HG03159 (cell line): ENCODE data around the gene LHFPL6.

ENCODE experiments used
- ATAC-seq: cut with Tn5 transposase; IDR thresholded peaks from one replicate; pipeline ENCODE4 v1.9.1; 2021; ENCODE audit warnings: mild to moderate bottlenecking, moderate library complexity; ENCODE audit not compliant: unreplicated experiment

The LHFPL6 gene

GRCh38 chr13:39397226-39397895 is 205.6 kb downstream of the LHFPL6 start:
- no peak for ATAC-seq

DNA sequence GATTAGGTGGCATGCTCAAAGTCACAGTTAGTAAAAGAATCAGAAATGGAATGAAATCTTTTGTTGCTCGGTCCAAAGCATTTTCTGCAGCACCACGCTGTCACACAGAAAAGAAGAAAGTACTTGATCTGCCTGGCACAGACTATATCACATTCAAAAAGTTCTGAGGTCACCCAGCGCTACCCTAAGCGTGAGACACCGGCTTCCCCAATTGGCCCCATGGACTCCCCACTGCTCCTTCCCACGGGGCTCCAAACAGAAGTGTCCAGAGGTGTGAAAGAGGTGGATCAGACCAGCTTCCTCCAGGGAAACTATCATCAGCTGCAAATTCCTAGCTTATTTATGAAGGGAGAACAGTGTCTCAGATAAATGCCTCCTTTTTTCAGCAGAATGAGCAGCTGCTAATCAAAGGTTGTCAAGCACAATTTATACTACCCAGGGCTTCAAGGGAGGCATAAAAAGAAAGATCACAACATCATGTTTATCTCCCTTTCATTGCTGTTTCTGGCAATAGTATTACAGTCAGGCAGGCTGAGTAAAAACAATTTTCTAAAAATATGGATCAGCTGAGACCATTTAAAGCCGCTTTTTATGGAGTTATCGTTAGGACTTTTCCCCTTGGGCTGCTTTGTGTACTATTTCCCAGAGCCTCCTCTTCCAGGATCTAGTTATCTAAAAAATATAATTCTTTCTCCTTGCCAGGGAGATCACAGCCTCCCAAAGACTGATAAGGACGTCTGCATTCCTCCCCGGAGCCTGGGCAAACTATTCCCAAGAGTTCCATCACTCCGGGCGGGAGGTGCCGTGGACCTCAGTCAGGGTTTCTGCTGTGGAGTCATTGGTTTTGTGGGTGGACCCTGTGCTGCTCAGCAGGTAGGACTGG is 208.0 kb downstream of the LHFPL6 start:
- ATAC-seq = no peak

DNA sequence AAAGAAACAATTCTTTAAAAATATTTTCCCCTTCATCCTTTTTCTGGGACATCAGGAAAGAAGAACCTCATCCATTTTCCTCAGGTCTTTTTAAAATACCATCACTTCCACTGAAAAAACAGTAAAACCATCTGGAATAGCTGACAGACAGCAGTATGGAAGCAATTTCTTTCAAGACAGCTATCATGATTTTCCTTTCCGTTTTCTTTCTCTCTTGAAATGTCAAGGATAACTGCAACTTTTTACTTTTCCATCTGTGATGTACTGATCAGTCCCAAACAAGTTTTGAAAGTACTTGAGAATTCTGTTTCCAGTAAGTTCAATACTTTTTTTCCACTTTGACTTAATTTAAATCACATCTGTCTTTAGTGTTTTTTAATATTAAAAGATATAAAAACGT is 211.2 kb downstream of the LHFPL6 start:
- no peak for ATAC-seq

GRCh38 chr13:39389013-39389412 is 214.0 kb downstream of the LHFPL6 start:
- ATAC-seq = no peak

- no peak for ATAC-seq
Measured at GRCh38 chr13:39385621-39386231, 217.3 kb downstream of the LHFPL6 start.

- ATAC-seq = no peak
Measured at GRCh38 chr13:39385154-39385553, 217.8 kb downstream of the LHFPL6 start.

GRCh38 chr13:39381456-39381855 is 221.5 kb downstream of the LHFPL6 start:
- no peak for ATAC-seq

DNA sequence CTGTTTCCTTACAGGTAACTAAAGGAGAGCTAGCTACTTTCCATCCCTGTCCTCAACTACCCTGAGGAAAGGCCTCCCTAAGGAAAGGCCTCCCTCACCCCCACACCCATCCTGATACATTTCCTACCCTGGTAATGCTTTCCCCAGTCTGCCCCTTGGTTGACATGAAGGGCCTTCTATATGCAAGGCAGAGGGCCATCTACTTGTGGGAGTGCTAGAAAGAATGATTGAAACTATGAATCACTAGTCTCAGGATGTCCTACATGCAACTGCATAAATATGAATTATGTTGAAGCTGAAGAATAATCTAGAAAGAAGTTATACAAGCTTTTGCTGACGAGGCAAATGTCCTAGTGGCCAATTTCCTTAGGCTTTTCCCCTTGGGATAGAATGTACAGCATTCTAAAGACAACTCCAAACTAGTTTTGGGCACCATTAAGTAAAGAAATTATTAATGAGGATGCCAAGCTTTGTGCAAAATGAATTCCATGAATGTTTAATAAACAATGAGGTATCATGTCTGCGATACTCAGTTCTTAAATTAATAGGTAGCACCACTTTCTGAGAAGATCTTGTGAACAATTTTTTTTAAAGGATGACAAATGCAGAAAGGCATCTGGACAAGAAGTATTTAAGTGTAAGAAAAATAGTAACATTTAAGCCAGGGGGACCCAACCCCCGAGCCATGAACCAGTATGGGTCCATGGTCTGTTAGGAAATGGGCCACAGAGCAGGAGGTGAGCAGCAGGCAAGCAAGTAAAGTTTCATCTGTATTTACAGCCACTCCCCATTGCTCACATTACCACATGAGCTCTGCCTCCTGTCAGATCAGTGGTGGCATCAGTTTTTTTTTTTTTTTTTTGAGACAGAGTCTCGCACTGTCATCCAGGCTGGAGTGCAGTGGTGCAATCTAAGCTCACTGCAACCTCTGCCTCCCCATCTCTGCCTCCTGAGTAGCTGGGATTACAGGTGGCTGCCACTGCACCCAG is 223.0 kb downstream of the LHFPL6 start:
- no peak for ATAC-seq

DNA sequence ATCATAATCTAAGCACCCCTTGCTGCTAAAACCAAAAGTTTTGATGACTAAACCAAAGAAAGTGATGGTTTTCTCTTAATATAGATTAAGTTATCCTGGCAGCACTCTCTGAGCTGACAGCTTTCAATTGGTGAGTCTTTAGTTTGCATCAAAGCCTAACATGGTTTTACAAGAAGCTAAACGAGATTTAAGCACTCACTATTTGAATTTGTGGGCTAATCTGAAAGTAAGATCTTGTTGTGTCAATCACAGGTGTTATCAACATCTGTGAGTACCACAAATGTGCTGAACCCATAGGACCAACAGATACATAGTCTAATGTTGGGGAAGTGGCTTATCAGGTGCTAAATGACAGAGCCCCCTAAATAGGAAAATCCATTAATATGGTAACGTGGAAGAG is 223.9 kb downstream of the LHFPL6 start:
- peak; percentile 94 for ATAC-seq

GRCh38 chr13:39378306-39378705 is 224.7 kb downstream of the LHFPL6 start:
- ATAC-seq = no peak

- no peak for ATAC-seq
Measured at GRCh38 chr13:39377699-39378098, 225.3 kb downstream of the LHFPL6 start.

- ATAC-seq = no peak
Measured at GRCh38 chr13:39376076-39376475, 226.9 kb downstream of the LHFPL6 start.

- no peak for ATAC-seq
Measured at GRCh38 chr13:39375601-39376000, 227.4 kb downstream of the LHFPL6 start.

GRCh38 chr13:39374741-39375189 is 228.2 kb downstream of the LHFPL6 start:
- ATAC-seq = no peak

DNA sequence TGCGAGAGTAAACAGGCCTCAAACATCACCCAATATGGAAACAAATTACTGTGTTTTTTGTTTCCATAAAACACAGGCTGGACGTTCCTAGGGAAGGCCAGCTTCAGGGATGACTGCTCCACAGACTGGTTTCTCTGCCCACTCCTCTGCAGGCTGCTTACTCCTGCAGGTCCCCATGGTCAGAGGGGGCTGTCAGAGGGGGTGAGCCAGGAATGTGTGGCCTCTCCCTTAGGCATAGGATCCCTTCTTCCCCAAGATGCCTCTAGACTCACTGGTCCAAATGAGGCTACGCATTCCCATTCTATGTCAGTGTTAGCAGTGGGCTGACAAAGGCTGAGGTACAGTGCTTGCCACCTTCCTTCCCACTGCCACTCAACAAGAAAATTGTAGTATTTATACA is 229.8 kb downstream of the LHFPL6 start:
- ATAC-seq = no peak

DNA sequence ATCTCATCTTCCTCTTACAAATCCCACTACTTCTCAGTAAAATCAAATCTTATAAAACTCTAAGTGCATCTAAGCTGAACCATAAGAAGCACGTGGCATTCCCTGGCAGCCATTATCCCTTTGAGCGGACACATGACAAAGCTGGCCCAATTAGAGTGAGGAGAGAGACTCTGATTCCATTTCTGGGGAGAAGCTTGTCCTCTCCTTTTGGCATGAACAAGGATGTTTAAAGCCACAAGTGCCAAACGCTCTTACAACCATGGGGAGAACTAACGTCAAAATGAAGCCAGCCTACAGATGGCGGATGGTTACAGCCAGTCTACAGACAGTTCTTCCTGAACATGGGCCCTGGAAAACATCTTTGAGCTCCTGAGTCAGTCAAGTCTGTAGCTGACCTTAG is 231.3 kb downstream of the LHFPL6 start:
- ATAC-seq = no peak

DNA sequence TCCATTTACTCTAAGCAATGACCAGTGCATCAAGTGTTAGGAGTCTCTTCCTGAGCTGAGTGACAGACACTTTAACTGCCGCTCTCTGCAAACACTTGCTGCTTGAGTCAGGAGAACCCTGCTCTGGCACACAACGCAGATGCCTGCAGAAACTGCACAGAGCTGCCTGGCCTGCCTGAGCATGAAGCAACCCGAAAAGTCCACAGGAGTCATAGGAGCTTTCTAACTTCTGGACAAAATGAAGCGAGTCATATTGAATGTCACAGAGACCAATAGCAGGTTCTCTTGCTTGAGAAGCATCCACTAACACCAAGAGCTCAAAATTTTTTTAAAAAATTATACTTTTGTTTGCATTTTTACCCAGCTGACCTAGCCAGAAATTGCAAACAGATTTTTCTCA is 232.4 kb downstream of the LHFPL6 start:
- ATAC-seq = no peak

GRCh38 chr13:39370048-39370447 is 232.9 kb downstream of the LHFPL6 start:
- no peak for ATAC-seq

GRCh38 chr13:39369161-39369890 is 233.7 kb downstream of the LHFPL6 start:
- no peak for ATAC-seq

DNA sequence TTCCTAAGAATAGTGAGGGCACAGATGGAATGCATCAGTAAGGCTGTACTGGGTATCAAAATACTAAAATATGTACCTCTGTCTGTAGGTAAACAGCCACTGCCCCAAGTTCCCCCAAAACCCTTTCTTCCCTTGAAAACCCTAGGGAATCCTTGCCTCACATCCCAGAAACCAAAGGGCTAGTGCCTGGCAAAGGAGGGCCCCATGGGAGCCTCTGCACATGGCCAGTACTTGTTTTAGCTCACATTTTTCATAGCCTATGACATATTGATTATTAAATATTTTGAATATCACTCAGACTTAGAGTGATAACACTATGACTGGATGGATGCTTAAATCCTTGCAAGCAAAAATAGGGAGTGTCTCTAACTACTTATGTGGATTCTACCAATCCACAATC is 237.1 kb downstream of the LHFPL6 start:
- ATAC-seq = no peak
